HUDEP-2 (cell line): ENCODE data around the gene SIGLEC9.
A peak's percentile ranks its signal among the peaks of the same experiment; 100 is the strongest.

Experiments used
- DNase-seq, 76 experiments: peaks; one replicate each; lab custom pipeline; 2025; ENCODE audit not compliant: unreplicated experiment in 76 of 76; lab: John Stamatoyannopoulos, UW

Gene SIGLEC9

DNA sequence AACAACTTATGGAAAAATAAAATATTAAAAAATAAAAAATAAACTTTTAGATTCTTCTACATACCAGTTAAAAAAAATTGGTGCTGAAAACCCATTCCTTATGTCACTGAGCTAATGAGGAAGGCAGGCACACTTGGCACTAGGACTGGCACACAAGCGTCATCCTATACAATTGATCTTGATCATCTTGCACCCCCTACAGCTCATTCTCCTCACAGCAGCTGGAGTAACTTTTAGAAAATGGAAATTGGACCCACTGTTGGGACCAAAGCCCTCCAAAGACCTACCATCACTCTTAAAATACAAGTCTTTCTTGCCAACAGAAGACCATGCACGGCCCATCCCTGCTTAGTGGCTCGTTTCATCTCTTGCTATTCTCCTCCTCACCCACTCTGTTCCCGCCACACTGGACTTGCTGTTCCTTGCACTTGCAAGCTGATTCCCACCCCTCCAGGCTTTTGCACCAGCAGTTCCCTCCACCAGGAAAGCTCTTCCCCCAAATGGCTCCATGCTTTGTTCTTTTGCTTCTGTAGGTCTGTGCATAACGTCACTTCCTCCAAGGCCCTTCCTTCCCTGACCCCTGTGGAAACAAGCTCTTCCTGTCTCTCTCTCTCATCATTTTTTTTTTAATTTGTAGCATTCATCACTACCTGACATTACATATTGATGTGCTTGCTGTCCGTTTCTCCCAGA lies 28.1 kb upstream of the SIGLEC9 start:
- DNase-seq: peak in 6 of 76 experiments; percentile 14 to 33 (median 21)

DNA sequence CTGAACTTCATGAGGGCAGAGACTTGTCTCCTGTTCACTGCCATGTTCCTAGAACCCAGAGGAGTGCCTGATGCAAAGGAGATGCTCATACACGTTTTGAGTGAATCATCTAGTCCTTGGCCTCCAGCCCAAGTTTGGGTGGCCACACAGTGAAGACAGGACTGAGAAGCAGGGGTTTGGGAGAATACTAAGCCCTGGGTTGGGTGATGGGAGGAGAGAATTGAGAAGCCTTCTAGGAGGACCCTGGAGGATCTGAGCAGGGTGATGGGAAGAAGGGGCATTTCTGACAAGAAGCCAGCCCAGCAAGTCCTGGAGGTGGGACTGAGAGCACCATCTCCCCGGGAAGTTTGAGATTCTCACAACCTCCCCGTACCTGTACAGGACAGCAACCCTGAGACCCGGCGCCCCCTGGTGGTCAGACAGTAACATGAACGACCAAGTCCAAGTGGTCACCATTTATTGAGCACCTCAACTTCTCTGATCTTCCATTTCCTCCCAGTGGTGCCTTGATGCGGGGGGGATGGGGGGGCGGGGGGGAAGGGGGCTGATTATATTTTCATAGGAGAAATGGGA lies 27.5 kb upstream of the SIGLEC9 start:
- peak in 62 of 76 experiments; percentile 5 to 82 (median 50) for DNase-seq

DNA sequence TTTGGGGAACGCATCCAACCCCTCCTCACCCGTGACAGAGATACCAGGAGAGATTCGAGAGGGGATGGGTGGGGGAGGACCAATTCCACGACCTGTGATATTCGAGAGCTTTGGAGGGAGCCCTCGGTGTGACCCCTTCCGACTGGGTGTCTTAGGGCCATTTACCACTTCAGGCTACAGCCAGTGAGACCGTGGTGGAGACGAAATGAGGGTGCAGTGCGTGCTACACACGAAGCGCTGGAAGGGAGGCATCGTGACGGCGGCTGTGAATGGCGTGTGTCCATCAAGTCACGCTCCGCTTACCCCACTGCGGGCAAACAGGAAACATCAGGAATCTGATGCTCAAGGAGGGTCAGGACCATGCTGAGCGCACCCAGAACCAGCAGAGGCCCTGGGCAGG lies 26.9 kb upstream of the SIGLEC9 start:
- no peak for DNase-seq

DNA sequence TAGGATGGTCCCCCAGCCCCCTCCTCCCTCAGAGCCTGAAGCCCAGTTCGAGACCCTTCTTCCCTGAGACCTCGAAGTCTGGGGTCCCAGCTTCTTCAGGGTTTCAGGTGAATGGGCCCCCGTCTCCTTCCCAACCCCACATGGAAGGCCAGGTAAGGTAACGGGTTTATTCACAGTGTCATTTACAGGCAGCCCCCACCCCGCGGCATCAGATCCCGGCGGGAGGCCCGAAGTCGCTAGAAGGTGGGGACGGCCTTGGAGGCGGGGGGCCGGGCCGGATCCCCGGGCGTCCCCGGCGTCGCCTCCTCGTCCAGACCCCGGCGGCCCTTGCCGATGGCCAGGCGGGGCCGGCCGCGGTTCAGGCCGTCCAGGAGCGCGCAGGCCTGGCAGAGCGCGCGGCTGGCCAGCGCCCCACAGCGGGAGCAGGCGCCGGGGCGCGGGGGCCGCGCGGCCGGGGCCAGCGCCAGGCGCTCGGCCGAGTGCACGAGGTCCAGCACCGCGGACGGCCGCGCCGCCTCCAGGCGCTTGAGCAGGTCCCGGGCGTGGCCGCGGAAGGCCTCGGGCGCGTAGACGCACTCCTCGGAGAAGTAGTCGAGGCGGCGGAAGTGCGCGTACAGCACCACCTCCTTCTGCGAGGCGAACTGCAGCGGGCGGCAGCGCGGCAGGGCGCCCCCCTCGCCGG lies 26.2 kb upstream of the SIGLEC9 start:
- no peak for DNase-seq

DNA sequence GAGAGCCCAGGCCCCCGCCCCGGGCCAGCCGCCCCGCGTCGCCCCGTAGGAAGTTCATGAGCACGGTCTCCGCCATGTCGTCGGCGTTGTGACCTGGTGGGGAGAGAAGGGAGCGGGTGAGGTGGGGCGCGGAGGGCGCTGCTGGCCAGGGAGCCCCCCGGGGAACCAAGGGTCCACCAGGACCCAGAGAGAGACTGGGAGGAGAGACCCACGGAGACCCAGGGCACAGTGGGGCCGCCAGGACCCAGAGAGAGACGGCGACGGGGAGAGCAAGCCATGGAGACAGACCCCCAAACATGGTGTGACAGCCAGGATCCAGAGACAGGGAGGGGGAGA lies 25.7 kb upstream of the SIGLEC9 start:
- DNase-seq: no peak

DNA sequence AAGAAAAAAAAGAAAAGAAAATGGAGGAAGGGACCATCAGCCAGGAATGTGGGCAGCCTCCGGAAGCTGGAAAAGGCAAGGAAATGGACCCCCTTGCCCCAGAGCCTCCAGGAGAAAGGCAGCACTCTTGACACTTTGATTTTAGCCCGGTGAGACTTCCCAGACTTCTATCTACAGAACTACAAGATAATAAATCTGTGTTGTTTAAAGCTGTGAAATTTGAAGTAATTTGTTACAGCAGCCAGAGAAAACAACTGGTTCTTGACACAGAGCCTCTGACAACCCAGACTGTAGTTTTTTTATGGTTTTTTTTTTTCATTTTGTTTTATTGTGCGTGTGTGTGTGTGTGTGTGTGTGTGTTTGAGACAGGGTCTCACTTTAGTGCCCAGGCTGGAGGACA lies 24.1 kb upstream of the SIGLEC9 start:
- DNase-seq: no peak

DNA sequence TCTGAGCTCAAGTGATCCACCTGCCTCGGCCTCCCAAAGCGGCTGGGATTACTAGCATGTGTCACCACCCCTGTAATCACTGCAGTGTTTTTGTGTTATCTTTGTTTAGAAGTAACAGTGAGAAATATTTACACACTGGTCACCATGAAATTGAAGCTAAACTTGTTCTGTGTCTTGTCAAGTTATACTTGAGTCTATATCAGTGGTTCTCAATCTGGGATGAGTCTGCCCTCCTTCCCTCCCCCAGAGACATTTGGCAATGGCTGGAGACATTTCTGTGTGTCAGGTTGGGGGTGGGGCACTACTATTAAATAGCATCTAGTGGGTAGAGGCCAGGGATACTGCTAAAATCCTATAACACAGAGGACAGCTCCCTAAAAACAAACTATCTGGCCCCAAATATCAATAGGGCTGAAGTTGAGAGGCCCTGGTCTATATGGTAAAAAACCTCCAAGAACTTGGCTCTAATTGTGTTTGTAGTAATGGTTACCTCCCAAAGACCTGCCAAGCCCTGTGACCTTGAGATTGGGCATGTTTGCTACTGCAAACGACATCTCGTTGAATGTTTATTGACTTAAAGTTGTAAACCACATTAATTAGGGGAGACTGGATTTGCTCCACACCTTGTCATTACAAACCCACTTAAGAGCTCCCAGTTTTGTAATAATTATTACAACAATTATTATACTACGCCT lies 23.4 kb upstream of the SIGLEC9 start:
- DNase-seq: peak in 3 of 76 experiments; percentile 4 to 13 (median 12)

DNA sequence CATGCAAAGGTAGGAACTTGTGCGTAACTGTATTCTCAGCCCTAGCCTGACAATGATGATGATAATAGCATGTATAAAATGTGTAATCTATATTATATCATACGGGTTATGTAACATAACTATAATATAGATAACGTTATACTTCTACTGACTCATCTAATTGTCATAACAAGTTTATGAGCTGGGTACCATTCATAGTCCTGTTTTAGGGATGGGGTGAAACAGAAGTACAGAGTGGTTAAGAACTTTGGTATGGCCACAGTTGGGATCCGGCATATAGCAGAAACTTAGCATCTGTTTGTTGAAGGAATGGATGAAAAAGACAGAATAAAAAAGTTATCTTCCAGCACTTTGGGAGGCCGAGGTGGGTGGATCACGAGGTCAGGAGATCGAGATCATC lies 21.7 kb upstream of the SIGLEC9 start:
- no peak for DNase-seq

DNA sequence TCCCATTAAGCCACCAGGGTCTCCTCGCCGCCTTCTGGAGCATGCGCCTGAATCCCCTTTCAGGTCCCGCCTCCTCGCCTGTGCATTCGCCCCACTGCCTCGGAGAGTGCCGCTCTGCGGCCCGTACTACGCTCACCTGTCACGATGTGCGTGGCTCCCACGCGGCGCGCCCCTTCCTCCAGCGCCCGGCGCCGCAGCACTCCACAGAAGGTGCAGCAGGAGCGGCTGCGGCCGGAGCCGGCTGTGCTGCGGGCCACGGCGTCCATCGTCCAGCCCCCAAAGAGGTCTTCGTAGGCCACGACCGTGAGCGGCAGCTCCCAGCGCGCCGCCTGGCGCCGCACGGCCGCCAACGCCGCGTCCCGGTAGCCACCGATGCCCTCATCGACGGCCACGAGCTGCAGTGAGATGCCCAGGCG lies 20.8 kb upstream of the SIGLEC9 start:
- DNase-seq: no peak

DNA sequence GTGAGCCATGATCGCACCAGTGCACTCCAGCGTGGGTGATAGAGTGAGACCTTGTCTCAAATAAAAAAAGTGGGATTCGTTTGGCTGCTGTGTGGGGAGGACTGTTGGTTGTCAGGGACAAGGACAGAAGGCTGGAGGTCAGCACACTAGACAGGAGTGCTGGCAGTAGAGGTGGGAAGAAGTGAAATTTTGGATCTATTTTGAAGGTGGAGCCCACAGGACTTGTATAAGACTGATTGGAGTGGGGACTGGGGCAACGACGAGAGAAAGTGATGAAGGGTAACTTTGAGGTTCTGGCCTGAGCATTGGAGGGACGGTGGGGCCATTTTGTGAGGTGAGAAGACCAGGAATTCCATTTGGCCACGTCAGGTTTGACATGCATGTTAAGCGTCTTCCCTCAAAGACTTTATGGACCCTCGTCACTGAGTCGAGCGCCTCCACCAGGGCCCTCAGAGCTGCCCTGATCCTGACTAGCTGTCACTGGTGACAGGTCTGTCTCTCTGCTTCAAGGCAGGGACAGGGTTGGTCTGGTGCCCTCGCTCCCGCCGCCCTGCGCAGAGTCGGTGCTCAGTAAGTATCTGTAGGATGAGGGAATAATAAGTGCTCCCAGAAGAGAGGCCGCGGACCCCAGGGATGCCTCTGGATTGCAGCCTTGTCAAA lies 17.2 kb upstream of the SIGLEC9 start:
- peak in 3 of 76 experiments; percentile 26 to 69 (median 67) for DNase-seq

DNA sequence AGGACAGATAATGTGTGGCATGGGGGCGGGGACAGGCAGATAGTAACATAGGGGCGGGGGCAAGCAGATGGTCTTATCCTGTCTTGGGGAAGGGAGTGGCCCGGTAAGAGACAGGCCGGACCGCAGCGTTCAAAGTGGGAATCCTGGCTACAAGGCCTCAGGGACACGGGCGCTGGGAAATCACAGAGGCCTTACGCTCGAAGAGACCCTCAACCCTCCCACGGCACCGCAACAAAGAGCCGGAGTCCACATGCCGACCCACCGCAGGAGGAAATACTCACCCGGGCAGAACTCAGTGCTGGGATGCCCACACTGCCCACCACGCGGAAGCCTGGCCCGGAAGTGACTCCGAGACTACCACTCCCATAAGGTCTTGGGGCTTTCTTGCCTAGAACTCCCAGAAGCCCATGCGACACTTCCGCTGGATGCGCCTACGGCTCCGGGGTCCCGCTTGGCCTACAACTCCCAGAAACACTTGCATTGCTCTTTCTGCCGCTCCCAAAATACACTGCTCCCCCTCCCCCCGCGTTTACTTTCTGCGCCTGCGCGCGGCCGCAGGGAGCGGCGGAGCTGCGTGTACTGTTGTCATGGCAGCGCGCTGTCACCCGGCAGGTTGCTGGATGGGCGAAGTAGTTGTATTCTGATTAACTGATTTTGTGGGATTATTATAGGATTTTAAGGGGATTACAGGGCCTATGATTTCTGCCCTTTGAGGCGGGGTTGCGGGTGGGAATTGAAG lies 16.5 kb upstream of the SIGLEC9 start, which contains the start of gene CTU1:
TSS of gene CTU1 (minus strand) at position 344 of the 739 bp plus-strand sequence. CDS start 3,840 bp downstream, outside the sequence.
- peak; percentile 76 to 100 (median 99) for DNase-seq

DNA sequence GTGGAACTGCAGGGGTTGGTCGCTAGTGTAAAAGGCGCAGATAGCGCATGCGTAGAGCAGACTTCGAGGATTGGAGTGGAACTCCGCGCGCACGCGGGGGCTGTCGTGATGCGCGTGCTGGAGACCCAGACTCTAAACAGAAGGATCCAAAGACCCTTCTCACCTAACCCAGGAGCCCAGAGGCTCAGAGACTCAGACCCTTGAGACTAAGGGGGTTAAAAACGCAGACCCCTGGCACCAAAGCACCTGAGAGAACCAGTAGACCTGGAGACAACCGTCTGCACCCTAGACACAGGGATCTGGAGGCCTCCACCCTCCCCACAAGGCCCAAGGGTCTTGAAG lies 15.9 kb upstream of the SIGLEC9 start:
- DNase-seq: no peak

DNA sequence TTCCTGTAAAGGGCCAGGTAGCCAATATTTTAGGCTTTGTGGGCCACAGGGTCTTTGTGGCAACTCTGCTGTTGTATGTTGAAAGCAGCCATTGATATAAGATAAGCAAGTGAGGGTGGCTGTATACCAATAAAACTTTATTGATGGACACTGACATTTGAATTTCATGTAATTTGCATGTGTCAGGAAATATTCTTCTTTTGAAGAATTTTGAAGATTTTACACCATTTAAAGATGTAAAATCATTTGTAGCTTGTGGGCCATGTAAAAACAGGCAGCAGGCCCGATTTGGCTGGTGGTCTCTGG lies 14.1 kb upstream of the SIGLEC9 start:
- DNase-seq: no peak

DNA sequence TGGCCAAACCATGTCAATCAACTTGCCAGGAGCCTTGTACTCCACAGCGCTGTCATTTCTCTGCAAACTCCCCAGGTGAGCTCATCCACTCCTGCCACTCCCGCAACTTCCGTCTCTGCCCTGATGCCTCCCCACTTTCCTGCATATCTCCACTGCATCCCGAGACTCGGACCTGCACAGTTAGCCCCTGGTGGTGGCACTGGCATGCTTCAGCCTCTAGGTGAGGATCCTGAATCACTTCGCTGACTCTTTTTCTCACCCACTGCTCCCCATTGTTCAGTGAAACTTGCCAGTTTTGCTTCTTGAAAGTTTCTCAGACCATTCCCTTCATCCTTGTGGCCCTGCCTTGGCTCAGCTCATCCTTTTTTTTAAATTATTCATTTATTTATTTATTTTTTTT lies 13.1 kb upstream of the SIGLEC9 start:
- DNase-seq: no peak

DNA sequence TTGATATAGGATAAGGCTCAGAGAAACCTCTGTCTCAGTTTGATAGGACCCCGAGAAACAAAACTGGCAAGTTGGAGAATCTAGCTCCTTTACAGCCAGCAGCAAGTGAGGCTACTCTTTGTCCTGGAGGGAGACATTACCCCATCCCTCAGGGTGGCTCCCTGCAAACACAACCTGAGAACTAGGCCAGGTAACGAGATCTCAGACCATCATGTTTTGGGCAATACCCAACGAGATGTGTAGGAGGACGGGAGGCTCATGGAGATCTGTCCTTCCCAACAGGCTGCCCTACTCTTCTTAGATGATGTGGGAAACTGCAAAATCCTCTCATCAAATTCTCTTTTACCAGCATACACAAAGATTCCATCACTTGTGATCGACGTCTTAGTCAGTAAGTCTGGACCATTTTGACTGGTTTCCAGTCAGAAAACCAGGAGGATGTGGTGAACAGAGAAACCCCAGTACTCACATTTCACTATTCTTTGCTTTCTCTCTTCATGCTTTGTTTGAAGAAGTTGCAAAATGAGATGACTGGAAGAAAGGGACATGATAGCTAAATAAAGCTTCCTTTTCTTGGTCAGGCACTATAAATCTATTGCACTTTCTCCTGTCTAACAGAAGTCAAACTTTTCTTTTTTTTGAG lies 10.5 kb upstream of the SIGLEC9 start:
- no peak for DNase-seq

DNA sequence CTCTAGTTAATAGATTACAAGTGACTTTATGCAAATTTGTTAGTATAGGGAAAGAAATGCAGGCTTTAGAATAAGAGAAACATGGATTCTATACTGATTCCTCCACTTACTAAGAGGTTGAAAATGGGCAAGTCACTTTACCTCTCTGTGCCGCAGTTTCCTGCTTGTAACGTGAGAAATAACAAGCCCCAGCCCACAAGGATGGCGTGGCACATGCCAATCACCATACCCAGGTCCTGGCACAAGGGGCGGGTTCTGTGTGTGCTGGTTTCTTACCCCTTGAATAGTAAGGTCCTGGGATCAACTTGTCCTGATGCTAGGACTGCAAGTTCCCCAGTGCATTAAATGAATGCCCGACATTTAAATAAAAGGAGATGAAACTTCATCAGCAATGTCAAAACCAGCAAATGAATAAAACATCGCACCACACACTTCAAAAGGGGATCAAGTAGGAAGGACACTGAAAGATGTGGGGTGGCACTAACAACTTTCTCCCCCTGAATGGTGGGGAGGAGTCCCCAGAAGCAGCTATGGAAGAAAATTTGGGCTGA lies 7.9 kb upstream of the SIGLEC9 start:
- DNase-seq: no peak

DNA sequence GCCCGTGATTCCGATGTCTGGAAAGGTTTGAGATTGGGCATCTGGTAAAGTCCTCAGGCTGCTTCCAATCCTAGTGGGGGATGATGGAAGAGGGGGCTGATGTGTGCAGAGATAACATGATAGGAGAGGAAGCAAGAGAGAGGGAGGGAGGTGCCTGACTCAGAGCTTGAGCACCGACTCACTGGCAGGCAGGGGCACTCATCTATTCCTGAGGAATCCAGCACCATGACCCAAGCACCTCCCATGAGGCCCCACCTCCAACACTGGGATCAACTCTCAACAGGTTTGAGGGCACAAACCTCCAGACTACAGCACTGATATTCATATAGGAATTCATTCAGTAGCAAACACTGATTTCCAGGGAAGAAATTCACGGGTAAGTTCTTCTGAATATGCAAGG lies 5.6 kb upstream of the SIGLEC9 start:
- DNase-seq: no peak

DNA sequence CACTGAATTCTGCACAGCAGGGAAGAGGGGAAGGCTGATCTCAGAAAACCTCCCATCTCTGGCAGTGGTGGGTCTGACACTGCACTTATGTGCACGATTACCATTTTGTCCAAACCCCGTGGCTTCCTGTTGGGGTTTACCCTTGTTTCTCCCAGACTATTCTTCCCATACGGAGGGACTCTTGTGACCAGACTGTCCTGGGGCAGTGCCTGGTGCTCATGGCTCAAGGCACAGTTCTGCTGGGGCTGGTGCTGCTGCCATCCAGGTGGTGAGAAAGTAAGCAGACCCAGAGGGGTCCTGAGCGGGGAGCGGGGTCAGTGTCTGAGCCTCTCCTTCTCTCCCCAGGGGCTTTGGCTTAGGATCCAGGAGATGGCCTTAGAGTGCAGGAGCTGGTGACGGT lies 5.1 kb upstream of the SIGLEC9 start:
- DNase-seq: no peak

DNA sequence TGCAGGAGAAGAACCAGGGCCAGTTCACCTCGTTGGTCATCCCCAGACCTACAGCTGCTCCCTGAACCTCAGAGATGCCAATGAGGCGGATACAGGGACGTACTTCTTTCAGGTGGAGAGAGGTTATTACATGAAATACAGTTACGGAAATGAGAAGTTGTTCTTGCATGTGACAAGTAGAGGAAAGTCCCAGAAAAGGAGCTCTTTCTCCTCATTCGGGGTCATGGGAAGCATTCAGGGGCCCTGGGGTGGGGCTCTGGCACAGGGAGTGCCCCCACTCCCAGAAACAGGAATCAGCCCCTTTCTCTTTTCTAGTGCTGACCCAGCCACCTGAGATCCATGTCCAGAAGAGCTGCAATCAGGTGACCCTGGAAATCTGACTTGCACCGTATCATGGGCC lies 4.5 kb upstream of the SIGLEC9 start:
- DNase-seq: no peak

DNA sequence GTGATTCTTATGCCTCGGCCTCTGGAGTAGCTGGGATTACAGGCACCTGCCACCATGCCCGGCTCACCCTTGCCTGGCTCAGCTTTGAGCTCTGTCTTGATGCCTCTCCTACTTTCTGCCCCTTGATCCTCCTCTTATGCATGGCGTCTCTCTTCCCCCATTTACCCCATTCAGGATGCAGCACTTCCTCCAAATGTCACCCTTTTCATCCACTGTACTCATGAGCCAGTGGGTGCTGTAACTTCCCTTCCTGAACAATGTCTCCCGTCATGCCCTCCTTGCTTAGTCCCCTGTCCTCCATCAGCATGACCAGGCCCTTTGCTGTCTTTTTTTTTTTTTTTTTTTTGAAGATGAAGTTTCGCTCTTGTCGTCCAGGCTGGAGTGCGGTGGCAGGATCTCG lies 3.4 kb upstream of the SIGLEC9 start:
- no peak for DNase-seq
